Limb (tissue), 2 donors: Measurements from ENCODE around the gene SMARCB1.

Experiments
- DNase-seq, 2 donors: peaks; one replicate each; pipeline ENCODE4 v3.0.0-alpha.2; 2016; ENCODE audit errors: extremely low spot score in 2 of 2

The SMARCB1 gene

DNA sequence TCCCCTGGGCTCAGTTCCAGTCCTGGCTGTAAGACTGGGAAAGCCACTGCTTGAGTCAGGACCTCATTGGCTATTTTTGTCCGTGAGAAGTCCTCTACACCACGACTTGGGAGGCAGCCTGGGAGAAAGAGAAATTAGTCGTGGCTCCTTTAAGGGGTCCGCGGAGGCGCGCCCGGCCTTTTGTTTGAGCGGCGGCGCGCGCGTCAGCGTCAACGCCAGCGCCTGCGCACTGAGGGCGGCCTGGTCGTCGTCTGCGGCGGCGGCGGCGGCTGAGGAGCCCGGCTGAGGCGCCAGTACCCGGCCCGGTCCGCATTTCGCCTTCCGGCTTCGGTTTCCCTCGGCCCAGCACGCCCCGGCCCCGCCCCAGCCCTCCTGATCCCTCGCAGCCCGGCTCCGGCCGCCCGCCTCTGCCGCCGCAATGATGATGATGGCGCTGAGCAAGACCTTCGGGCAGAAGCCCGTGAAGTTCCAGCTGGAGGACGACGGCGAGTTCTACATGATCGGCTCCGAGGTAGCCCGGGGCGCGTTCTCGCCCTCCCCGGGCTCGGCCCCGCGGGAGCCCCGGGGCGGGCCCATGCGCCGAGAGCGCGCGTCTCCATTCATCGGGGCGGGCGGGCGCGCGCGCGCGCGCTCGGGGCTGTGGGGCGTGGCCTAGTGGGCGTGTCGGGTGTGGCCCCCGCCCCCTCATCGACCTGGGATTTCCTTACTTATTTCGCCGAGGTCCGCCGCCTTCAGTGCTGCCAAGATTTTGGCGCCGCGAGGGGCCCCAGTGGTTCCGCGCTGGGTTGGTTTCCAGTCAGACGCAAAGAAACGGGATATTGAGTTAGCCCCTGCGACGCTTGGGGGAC is at the start of gene SMARCB1:
SMARCB1 (plus strand) TSS at position 215 of the 848 bp plus-strand sequence; CDS start at position 419, 204 bp downstream.
- DNase-seq = peak; percentile 93 to 96

DNA sequence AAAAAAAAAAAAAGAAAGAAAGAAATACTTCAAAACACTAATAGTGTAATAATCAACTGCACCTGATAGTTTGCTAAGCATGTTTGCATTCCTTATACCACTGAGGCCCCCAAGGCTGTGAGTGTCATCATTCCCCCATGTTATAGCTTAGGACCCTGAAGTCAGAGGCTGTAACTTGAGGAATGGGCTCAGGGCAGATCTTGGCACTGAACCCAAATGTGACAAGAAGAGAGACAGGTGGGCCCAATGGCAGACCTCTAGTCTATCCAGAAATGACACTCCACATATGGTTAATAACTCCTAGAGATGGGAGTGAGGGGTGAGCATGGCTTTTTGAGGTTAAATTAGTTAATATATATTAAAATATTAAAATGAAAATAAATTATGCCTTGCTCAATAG is 49.1 kb upstream of the SMARCB1 start:
- DNase-seq = no peak

DNA sequence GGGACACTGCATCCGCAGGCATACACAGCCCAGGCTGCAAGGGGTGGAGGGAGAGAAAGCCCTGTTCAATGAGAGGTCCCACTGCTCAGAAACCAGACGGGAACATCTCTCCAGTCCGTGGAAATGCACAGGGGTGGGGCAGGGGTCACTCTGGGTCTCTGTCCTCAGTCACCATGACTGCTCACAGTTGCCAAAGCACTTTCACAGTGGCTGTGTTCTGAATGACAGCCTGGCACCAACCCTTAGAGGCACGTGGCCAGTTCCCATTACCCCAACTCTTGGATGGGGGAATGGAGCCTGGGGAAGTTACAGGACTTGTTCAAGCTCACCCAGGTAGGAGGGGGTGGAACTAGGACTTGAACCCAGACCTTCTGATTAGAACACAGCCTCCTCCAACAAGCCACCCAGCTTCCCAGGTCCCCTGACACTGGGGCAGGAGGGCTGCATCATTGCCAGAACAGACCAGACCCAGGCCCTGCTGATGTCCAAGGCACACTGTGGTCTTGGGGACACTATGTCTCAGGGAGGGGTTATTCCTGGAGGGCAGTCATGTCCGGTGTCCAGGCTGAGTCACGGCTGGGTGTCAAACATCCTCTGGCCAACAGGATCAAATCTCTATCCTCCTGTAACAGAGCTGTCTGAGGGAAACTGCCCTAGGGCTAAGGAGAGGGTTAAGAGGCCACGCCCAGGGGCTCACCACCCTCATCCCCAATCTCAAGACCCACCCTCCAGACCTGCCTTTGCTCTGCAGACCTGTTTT is 44.1 kb upstream of the SMARCB1 start:
- DNase-seq = no peak

DNA sequence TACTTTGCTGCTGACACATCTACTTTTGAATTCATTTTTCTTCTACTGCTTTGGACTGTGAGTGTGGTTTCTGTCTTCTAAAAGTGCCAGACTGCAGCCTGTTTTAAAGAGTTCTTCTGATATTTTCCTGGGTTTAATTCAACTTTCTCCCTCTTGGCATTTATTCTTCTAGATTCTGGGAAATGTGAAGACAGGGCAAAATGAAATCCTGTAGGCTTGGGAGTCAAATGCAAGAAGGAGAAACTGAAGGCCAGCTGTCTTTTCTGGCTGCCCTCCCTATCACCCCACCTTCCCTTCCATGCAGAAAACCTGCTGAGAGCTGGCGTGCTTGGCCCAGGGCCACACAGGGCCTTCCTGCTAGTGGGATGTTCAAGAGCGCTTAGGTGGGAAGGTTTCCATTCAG is 43.5 kb upstream of the SMARCB1 start:
- peak; percentile 51 to 74 for DNase-seq

DNA sequence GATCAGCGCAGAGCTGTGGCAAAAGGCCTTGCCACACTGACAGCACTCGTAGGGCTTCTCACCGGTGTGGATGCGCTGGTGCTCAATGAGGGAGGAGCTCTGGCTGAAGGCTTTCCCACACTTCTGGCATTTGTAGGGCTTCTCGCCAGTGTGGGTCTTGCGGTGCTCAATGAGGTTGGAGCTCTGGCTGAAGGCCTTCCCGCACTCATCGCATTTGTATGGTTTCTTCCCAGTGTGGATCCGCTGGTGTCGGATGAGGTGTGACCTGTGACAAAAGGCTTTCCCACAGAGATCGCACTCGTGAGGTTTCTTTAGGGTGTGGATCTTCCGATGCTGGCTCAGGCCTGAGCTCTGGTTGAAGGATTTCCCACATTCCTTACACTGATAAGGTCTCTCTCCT is 42.8 kb upstream of the SMARCB1 start:
- no peak for DNase-seq

DNA sequence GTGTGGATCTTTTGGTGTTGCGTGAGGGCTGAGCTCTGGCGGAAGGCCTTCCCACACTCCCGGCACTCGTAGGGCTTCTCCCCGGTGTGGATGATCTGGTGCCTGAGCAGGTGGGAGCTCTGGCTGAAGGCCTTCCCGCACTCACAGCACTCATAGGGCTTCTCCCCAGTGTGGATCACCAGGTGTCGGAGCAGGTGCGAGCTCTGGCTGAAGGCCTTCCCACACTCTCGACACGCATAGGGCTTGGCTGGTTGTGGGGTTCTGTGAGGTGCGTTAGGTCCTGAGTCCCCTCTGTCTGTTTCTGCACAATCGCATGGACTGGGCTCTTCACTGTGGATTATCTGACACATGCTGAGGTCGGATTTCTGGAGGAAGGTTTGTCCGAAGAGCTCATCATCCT is 42.3 kb upstream of the SMARCB1 start:
- no peak for DNase-seq

DNA sequence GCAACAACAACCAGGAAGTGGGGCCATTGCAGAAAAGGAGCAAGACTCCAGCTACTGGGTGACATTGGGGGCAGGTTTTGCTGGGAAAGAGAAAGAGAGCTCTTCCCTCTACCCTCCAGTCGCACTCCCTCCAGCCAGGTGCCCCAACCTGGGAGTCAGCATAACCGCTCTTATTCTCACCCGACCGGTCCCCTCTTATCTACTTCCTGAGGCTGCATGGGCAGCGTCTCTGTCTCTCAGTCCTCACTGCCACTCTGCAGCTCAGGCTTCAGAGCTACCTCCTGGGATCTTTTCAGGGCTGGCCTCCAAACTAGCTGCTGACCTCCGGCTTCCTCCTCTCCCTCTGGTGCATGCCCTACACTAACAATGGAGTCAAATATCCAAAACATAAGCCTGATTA is 41.0 kb upstream of the SMARCB1 start:
- DNase-seq = no peak

DNA sequence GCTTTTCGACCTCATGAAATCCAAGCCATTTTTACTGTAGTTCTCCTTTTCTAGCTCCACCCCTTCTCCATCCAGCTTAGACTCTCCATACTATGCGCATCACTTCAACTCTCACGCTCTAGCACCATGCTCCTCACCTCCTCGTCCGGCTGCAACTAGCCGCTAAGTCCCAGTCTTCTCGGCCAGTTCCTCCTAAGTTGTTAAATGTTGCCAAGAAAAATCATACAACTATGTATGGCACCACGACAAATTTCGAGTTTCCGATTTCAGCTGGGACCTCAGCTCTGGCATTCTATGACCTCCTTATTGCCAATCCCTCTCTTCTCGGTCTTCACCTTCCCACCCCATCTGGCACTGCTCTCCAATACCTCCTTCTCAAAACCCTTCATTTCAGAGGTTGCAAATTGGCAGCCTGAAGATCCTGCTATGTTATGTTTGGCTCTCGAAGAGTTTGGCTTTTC is 36.9 kb upstream of the SMARCB1 start:
- peak; percentile 53 to 61 for DNase-seq

DNA sequence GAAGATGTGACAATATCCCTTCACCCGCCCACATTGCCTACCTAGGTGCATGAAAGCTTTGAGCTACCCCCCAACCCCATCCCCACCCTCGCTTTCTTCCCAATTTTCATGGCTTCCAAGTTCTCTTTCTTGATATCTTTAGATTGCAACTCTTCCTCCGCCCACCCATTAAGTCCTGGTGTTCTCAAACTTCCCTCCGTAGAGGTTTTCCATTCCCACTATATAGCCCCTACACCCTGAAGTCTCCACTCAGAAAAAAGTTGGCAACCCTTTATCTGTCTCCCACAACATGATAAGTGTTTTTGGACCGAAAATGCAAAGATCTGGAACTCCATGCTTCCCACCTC is 36.4 kb upstream of the SMARCB1 start:
- DNase-seq = no peak

DNA sequence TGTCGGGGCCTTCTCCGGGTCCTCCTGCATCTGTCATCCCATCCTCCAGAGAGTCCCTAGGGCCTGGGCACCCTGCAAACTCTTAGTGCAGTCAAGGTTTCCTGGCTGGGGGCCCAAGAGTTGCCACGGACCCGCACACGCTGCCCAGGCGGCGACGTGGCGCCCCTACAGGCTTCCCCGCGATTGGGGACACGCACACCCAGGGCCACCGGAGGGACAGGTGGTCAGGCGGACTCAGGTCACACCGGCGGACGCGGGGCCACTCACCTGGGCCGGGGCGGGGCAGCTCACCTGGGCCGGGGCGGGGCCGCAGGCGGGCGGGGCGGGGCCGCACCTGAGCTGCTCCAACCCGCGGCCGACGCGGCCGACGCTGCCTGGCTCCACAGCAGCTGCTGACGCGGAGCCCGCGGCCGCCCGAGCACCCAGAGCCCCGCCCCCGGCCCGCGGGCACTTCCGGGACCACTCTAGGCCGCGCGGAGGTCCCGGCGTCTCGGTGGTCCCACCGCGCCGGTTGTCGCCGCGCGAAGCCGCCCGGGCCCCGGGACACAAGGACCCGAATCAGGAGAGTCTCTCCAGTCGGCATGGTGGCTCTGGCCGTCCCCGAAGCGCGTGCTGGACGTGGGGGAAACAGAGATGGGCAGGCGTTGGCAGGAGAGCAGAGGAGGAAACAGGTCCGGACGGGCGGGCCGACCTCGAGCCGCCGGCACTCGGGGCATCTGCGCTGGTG is 35.9 kb upstream of the SMARCB1 start, which contains the start of gene ZNF70:
ZNF70 (minus strand) TSS at position 399 of the 727 bp plus-strand sequence. CDS start 5,972 bp downstream, outside the sequence.
- peak; percentile 81 to 93 for DNase-seq

DNA sequence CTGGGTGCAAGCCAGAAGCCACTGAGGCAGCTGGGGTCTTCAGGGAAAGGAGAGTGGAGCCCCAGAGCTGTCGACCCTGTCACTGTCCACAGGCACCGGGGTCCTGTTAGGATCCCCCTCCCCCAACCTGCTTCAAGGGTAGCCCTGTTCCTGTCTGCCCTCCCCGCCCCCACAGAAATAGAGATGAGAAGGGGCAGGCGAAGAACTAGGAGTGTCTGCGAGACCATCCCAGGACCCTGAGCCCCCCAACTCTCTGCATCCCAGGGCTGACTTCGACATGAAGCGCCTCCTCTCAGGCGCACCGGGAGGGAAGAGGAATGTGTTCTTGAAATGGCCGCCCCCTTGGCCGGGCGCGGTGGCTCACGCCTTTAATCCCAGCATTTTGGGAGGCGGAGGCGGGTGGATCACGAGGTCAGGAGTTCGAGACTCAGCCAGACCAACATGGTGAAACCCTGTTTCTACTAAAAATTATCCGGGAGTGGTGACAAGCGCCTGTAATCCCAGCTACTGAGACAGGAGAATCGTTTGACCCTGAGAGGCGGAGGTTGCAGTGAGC is 35.2 kb upstream of the SMARCB1 start:
- DNase-seq = peak in 1 of 2 donors; percentile 32

DNA sequence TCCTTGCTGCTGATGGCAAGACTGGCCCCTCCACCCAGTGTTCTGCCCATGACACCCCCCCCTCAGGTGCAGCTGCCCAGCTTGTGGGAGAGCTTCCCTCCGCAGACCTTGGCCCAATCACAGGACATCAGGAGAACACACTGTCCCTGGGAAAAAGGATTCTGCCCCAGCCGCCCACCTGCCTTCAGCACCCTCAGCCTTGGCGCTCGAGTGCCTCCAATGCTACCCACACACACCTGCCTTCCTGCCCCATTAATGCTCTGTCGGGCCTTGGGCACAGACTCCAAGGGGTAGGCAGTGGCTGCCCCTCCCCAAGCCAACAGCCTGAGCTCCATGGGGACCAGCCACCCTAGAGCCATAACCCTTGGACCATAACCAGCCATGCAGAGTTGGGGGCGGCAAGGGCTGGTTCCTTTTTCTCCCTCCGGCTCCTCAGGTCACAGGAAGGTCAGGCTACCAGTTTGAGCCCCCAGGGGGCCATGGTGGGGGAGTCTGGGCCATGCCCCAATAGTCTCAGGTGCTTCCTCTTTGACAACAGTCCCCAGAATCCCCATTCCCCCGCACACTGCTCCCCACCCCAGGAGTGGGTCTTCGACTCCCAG is 34.6 kb upstream of the SMARCB1 start:
- no peak for DNase-seq

DNA sequence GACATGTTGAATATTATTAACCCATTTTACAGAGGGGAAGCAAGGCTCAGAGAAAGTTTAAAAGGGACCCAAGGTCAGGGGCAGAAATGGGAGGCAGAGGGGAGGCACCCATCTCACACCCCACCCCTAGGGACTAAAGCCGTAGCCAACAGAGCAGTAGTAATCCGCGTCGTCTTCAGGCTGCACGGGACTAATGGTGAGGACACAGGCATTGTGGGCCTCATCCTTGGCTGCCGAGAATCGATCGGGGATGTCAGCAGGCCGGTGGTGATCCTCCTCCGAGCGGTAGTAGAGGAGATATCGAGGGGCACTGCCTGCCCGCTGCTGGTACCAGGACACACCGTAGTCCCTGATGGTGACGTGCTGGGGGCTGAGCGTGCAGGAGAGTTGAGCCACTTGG is 34.0 kb upstream of the SMARCB1 start:
- no peak for DNase-seq

DNA sequence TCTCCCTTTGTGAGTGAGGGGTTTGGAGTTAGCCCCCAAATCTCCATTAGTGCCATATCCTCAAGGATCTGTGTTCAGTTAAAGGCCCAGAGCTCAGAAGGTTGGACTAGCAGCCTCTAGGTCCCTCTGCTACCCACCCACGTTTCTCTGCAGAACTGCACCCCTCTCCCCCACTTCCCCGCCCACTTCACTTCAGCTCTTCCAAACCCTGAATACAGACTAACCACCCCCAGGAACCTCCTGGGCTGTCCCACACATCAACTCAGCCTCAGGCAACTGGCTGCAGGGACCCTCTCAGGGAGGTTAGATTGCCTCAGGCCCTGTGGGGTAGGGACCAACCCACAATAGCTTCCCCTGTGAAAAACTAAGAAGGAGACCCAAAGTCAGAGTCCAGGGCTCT is 33.4 kb upstream of the SMARCB1 start:
- DNase-seq = no peak

DNA sequence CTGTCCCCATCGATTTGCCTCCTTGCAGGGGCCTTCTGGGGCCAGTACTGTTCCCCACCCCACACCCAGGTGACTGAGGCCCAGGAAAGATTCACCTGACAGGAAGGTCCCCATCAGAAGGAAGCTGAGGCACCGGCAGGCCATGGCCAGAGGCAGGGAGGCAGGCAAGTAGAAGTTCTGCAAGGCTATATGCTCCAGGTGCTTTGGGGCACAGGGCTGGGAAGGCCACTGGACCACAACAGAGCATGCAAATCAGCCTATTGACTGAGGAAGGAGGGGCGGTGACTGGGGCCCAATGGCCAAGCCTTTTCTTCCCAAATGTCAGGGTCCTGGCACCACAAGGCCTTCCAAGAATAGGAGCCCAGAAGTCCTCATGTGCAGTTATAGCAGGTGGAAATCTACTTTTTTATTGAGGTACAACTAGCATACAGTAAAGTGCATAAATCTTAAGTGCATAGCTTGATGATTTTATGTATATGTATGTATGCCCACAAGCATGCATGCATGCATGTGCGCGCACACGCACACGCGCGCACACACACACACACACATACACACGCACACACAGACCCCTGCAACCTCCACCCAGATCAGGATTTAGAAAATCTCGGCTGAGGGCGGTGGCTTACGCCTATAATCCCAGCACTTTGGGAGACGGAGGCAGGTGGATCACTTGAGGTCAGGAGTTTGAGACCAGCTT is 32.4 kb upstream of the SMARCB1 start, which contains the start of gene VPREB3:
VPREB3 (minus strand) TSS at position 206 of the 700 bp plus-strand sequence; CDS start at position 144, 62 bp downstream.
- DNase-seq = no peak

DNA sequence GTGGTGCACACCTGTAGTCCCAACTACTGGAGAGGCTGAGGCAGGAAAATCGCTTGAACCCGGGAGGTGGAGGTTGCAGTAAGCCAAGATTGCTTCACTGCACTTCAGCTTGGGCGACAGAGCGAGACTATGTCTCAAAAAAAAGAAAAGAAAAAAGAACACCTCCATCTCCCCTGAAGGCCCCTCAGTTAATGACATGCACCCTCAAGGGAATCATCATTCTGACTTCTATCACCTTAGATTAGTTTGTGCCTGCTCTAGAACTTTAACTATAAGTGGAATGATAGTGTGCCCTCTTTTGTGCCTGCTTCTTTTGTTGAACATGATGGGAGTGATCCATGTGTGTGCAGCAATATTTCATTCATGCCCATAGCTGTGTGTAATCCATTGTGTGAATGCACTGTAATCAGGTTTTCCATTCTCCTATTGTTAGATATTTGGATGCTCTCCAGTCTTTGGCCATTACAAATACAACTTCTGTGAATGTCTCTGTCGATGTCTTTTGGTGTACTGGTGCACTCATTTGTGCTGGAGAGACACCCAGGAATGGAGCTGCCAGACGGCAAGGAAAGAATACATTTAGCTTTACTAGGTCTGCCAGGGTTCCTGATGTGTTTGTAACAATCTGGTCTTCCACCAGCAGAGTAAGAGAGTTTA is 31.7 kb upstream of the SMARCB1 start:
- DNase-seq = no peak

DNA sequence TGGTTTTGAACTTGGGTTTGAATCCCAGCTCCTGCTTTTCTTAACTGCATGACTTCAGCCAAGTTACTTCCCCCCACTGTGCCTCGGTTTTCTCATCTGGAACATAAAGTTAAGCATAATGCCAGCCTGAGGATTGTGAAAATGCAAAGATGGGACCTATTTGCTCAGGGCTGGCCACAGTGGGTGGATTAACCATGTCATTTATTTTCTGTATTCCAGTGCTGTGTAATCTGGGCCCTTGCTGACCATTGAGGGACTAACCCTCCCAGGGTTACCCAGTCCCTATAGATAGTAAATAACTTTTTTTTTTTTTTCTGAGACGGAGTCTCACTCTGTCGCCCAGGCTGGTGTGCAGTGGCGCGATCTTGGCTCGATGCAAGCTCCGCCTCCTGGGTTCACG is 31.1 kb upstream of the SMARCB1 start:
- no peak for DNase-seq

DNA sequence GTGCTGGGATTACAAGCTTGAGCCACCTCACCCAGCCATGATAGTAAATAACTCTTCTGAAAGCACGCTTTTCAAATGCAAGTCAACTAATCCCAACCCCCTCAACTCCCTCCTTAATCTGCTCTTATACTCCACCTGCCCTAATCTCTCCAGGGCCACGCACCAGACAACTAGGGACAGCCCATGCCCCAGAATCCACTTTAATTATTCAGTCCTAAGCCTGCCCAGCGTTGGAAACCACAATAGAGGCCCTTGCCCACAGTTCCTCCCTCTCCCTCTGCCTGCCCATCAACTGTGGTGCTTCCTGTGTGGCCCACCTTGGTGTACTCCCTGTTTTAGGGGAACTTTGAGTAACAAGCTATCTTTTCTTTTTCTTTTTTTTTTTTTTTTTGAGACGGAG is 29.9 kb upstream of the SMARCB1 start:
- no peak for DNase-seq

DNA sequence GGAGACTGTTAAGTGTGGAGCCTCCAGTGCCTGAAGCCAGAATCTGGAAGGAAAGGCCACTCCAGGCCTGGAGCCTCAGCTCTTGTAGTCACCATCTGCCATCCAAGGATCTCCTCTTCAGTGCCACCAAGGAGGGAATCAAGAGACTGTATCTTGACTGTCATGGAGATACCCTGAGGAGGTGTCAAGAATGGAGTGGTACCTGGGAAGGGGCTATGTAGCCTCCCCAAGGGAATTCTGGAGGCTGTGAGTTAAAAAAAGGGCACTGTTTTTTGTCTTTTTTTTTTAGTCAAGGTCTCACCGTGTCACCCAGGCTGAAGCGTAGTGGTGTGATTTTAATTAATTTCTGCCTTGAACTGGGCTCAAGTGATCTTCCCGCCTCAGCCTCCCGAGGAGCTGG is 27.2 kb upstream of the SMARCB1 start:
- no peak for DNase-seq

DNA sequence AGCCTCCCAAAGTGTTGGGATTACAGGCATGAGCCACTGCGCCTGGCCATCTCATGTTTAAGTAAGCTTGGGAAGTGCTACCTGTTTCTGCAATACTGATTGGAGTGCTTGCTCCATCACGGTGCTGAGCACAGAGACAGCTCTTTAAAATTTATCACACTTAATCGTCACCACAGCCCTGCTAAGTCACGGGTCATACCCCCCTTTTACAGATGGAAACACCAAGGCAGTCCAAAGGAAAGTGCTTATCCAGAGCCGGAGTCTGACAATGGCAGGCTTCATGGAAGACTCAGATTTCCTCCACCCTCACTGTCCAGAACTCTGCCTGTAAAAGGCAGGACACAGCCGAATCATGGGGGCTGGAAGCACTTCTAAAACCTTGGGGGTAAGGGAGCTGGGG is 26.7 kb upstream of the SMARCB1 start:
- no peak for DNase-seq
